Fibroblast of mammary gland (primary cell): ENCODE measurements around the gene PLD1.
"Not testable (repeated sequence)": the region's sequence is repeated elsewhere in the genome, so short reads cannot be mapped to it uniquely, and the experiment has no call there.

Experiments used
- DNase-seq: peaks from one replicate; pipeline ENCODE4 v3.0.0-alpha.2; 2010; ENCODE audit warnings: low read depth
- H3K4me3 ChIP-seq: 2 replicates; pipeline ENCODE4 v1.5.1; 2011; ENCODE audit warnings: low read depth, mild to moderate bottlenecking, low read length, moderate library complexity; ENCODE audit not compliant: control insufficient read depth
- CTCF ChIP-seq: conservative IDR thresholded peaks from 2 replicates; pipeline ENCODE4 v1.5.1; 2011; ENCODE audit warnings: low read depth, low read length, inconsistent platforms; ENCODE audit not compliant: control insufficient read depth, insufficient read depth

PLD1 gene

GRCh38 chr3:171817074-171817800 is 7.0 kb upstream of the PLD1 start:
- H3K4me3 ChIP-seq, result no peak overlapping the region
- no peak for DNase-seq
- TF ChIP-seq CTCF, result no peak

GRCh38 chr3:171815973-171816595 is 5.8 kb upstream of the PLD1 start:
- peak; percentile 66 for DNase-seq
- TF ChIP-seq CTCF, result no peak
- H3K4me3 ChIP-seq, result no peak overlapping the region

GRCh38 chr3:171814662-171815061 is 4.4 kb upstream of the PLD1 start:
- DNase-seq, H3K4me3 ChIP-seq: not testable (repeated sequence)

- TF ChIP-seq CTCF, result no peak
- H3K4me3 ChIP-seq, result no peak overlapping the region
- peak; percentile 84 for DNase-seq
Observed at GRCh38 chr3:171813897-171814460, 3.7 kb upstream of the PLD1 start.

- TF ChIP-seq CTCF, result no peak
- no peak overlapping the region for H3K4me3 ChIP-seq
- no peak for DNase-seq
Observed at GRCh38 chr3:171813278-171813896, 3.1 kb upstream of the PLD1 start.

GRCh38 chr3:171812811-171813210 is 2.5 kb upstream of the PLD1 start:
- H3K4me3 ChIP-seq, result no peak overlapping the region
- no peak for DNase-seq
- TF ChIP-seq CTCF, result no peak

- peak; percentile 82 for DNase-seq
- TF ChIP-seq CTCF, result no peak
- no peak overlapping the region for H3K4me3 ChIP-seq
Observed at GRCh38 chr3:171811913-171812335, 1.6 kb upstream of the PLD1 start.
